Measurements from ENCODE around the gene SRGAP2C.
A peak's percentile ranks its signal among the peaks of the same experiment; 100 is the strongest.
"Not testable (repeated sequence)": the region's sequence is repeated elsewhere in the genome, so short reads cannot be mapped to it uniquely, and the experiment has no call there.

SRGAP2C gene

GRCh38 chr1:121184290-121185127, at the start of gene SRGAP2C, which contains the start of gene FAM72B:
Gene SRGAP2C (plus strand): TSS chr1:121184975. CDS start chr1:121187447, 2,472 bp downstream.
Gene FAM72B (minus strand): TSS chr1:121184340. CDS start chr1:121183489, 851 bp downstream.
- peak; percentile 98 for DNase-seq (ENCODE audit: low spot score)

- not testable (repeated sequence) for DNase-seq (ENCODE audit: low spot score)
Observed at GRCh38 chr1:121140393-121140792, 44.4 kb upstream of the SRGAP2C start.

GRCh38 chr1:121148489-121149190, 36.1 kb upstream of the SRGAP2C start:
- not testable (repeated sequence) for DNase-seq (ENCODE audit: low spot score)

- not testable (repeated sequence) for DNase-seq (ENCODE audit: low spot score)
Observed at GRCh38 chr1:121151294-121151693, 33.5 kb upstream of the SRGAP2C start.

GRCh38 chr1:121152788-121153187, 32.0 kb upstream of the SRGAP2C start:
- DNase-seq (ENCODE audit: low spot score) = not testable (repeated sequence)

- DNase-seq (ENCODE audit: low spot score) = not testable (repeated sequence)
Observed at GRCh38 chr1:121154811-121155210, 30.0 kb upstream of the SRGAP2C start.

- peak; percentile 3 for DNase-seq (ENCODE audit: low spot score)
Observed at GRCh38 chr1:121155671-121156358, 29.0 kb upstream of the SRGAP2C start.

- DNase-seq (ENCODE audit: low spot score) = not testable (repeated sequence)
Observed at GRCh38 chr1:121156958-121157603, 27.7 kb upstream of the SRGAP2C start.

- not testable (repeated sequence) for DNase-seq (ENCODE audit: low spot score)
Observed at GRCh38 chr1:121157609-121158008, 27.2 kb upstream of the SRGAP2C start.

GRCh38 chr1:121160118-121160517, 24.7 kb upstream of the SRGAP2C start:
- DNase-seq (ENCODE audit: low spot score) = not testable (repeated sequence)

GRCh38 chr1:121161199-121161901, 23.4 kb upstream of the SRGAP2C start:
- DNase-seq (ENCODE audit: low spot score) = not testable (repeated sequence)

- not testable (repeated sequence) for DNase-seq (ENCODE audit: low spot score)
Observed at GRCh38 chr1:121163850-121164757, 20.7 kb upstream of the SRGAP2C start.

- not testable (repeated sequence) for DNase-seq (ENCODE audit: low spot score)
Observed at GRCh38 chr1:121165296-121165695, 19.5 kb upstream of the SRGAP2C start.

- not testable (repeated sequence) for DNase-seq (ENCODE audit: low spot score)
Observed at GRCh38 chr1:121167225-121167738, 17.5 kb upstream of the SRGAP2C start.

GRCh38 chr1:121168152-121168668, 16.6 kb upstream of the SRGAP2C start:
- DNase-seq (ENCODE audit: low spot score) = not testable (repeated sequence)

GRCh38 chr1:121176649-121177048, 8.1 kb upstream of the SRGAP2C start:
- not testable (repeated sequence) for DNase-seq (ENCODE audit: low spot score)

- not testable (repeated sequence) for DNase-seq (ENCODE audit: low spot score)
Observed at GRCh38 chr1:121178197-121178596, 6.6 kb upstream of the SRGAP2C start.

GRCh38 chr1:121183867-121184266, 908 bp upstream of the SRGAP2C start:
- not testable (repeated sequence) for DNase-seq (ENCODE audit: low spot score)

- not testable (repeated sequence) for DNase-seq (ENCODE audit: low spot score)
Observed at GRCh38 chr1:121185140-121185708, 449 bp downstream of the SRGAP2C start.
